ENCODE results near the gene IL17B. TPM values are rescaled to one million over a fixed set of nuclear protein-coding genes. Genes with fewer than 3 reads are reported as not detected.

Gene IL17B
- total and polyA plus RNA-seq, 2 of the 13 experiments (the other 11 are each of a cell fraction or from before 2014, with no cell fraction given), result 0.29 to 2.6 TPM

- TF ChIP-seq ZBTB4 (CRISPR knock-in tag; IDR thresholded peaks at IDR 0.05; ENCODE audit: borderline replicate concordance), result no peak; the same call in 1 of the 2 replicates
- no peak for TF ChIP-seq ZNF296 (CRISPR knock-in tag; conservative IDR thresholded peaks at IDR 0.05)
- TF ChIP-seq PATZ1 (CRISPR knock-in tag; IDR thresholded peaks at IDR 0.05), result no peak
- TF ChIP-seq HDAC2 (CRISPR knock-in tag; IDR thresholded peaks at IDR 0.05), result no peak; the same call in 1 of the 2 replicates
- no peak; the same call in 1 of the 2 replicates for TF ChIP-seq AKAP8 (CRISPR knock-in tag; IDR thresholded peaks at IDR 0.05)
- peak; percentile 72; the same call in 1 of the 2 replicates for TF ChIP-seq ZNF713 (CRISPR knock-in tag; IDR thresholded peaks at IDR 0.05)
- peak; percentile 97 for TF ChIP-seq PHF20 (CRISPR knock-in tag; IDR thresholded peaks at IDR 0.05)
- TF ChIP-seq ZNF790 (CRISPR knock-in tag; IDR thresholded peaks at IDR 0.05; ENCODE audit: borderline replicate concordance), result peak; percentile 79; the same call in 1 of the 2 replicates
- peak; percentile 86; the same call in 1 of the 2 replicates for TF ChIP-seq ZNF670 (CRISPR knock-in tag; IDR thresholded peaks at IDR 0.05; ENCODE audit: borderline replicate concordance)
- TF ChIP-seq CENPX (CRISPR knock-in tag; IDR thresholded peaks at IDR 0.05), result no peak
- TF ChIP-seq TERF1 (CRISPR knock-in tag; IDR thresholded peaks at IDR 0.05), result no peak
- 0 out of 2 replicates have a peak, but pooled peaks have one; percentile 49 for TF ChIP-seq ZNF512 (CRISPR knock-in tag; IDR thresholded peaks at IDR 0.05)
- TF ChIP-seq ZFP36 (IDR thresholded peaks at IDR 0.05; ENCODE audit: borderline replicate concordance, low read depth, low read length, partially characterized antibody), result no peak
- peak; percentile 83 for TF ChIP-seq BORCS8-MEF2B (CRISPR knock-in tag; IDR thresholded peaks at IDR 0.05)
- TF ChIP-seq TCF7L2 (IDR thresholded peaks at IDR 0.05; ENCODE audit: low read depth, low read length), result no peak
- no peak for TF ChIP-seq TRAFD1 (CRISPR knock-in tag; IDR thresholded peaks at IDR 0.05; ENCODE audit: borderline replicate concordance)
- TF ChIP-seq PRMT3 (CRISPR knock-in tag; IDR thresholded peaks at IDR 0.05; ENCODE audit: borderline replicate concordance, low read depth), result no peak
- TF ChIP-seq ZFX (CRISPR knock-in tag; IDR thresholded peaks at IDR 0.05; ENCODE audit: low read depth), result peak; percentile 96
Observed at GRCh38 chr5:149345147-149345891, 33.8 kb downstream of the IL17B start, which contains the start of gene GRPEL2 (continued).
